ENCODE results near the gene DHX58.

DHX58 gene

DNA sequence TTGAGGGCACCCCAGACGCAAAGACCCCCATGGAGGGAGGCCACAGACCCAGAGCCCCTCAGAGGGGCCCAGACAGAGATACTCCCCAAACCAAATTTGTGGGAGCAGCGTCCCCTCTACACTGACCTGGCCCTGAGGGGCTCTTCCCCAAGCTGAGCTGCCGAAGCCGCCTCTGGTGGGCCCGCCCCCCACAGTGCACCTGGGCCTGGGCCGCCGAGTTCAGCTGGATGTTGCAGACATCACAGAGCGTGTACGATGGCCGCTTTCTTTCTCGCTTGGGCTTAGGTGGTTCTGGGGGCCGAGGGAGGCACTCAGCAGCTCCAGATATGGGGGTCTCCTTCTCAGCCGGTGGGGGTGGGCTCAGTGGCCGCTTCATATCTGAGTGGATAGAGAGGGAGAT is 49.8 kb downstream of the DHX58 start:
- H4K20me1 ChIP-seq (ENCODE audit: insufficient read depth, low read length), result peaks cover 55% of the 10 kb centered on the region
- H2AFZ ChIP-seq (ENCODE audit: low read depth, low read length), result no peak overlapping the region
- H3K27ac ChIP-seq (ENCODE audit: low read length), result no peak overlapping the region
- no peak overlapping the region for H3K4me2 ChIP-seq (ENCODE audit: low read length)
- no peaks in the 10 kb centered on the region for H3K27me3 ChIP-seq (ENCODE audit: low read depth, low read length)
- no peak for TF ChIP-seq EZH2phosphoT487 (IDR thresholded peaks at IDR 0.05; ENCODE audit: low read depth)
- TF ChIP-seq, protein P1, sequence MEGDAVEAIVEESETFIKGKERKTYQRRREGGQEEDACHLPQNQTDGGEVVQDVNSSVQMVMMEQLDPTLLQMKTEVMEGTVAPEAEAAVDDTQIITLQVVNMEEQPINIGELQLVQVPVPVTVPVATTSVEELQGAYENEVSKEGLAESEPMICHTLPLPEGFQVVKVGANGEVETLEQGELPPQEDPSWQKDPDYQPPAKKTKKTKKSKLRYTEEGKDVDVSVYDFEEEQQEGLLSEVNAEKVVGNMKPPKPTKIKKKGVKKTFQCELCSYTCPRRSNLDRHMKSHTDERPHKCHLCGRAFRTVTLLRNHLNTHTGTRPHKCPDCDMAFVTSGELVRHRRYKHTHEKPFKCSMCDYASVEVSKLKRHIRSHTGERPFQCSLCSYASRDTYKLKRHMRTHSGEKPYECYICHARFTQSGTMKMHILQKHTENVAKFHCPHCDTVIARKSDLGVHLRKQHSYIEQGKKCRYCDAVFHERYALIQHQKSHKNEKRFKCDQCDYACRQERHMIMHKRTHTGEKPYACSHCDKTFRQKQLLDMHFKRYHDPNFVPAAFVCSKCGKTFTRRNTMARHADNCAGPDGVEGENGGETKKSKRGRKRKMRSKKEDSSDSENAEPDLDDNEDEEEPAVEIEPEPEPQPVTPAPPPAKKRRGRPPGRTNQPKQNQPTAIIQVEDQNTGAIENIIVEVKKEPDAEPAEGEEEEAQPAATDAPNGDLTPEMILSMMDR (IDR thresholded peaks at IDR 0.05; ENCODE audit: low read depth, low read length), result no peak
- H3K4me3 ChIP-seq (ENCODE audit: low read length), result no peak overlapping the region
- no peak overlapping the region for H3K9ac ChIP-seq (ENCODE audit: low read length)
- no peaks in the 10 kb centered on the region for H3K9me3 ChIP-seq (ENCODE audit: insufficient read depth, low read length)
- peaks cover 60% of the 10 kb centered on the region for H3K79me2 ChIP-seq (ENCODE audit: low read length)
- H3K36me3 ChIP-seq (replicated peaks; ENCODE audit: low read depth, low read length), result peaks cover 65% of the 10 kb centered on the region
- H3K4me1 ChIP-seq (ENCODE audit: low read length), result peaks cover 28% of the 10 kb centered on the region

- Histone ChIP-seq H3K4me1 (ENCODE audit: low read length) (peaks cover 34% of the 10 kb centered on the region), H3K9me3 (ENCODE audit: insufficient read depth, low read length) (peaks cover 6% of the 10 kb centered on the region; the same call in 1 of the 2 replicates), H3K36me3 (replicated peaks; ENCODE audit: low read depth, low read length) (peaks cover 71% of the 10 kb centered on the region), H3K9ac (ENCODE audit: low read length) (no peak overlapping the region), H4K20me1 (ENCODE audit: insufficient read depth, low read length) (peaks cover 47% of the 10 kb centered on the region), H3K79me2 (ENCODE audit: low read length) (peaks cover 51% of the 10 kb centered on the region), H2AFZ (ENCODE audit: low read depth, low read length) (no peak overlapping the region), H3K27ac (ENCODE audit: low read length) (no peak overlapping the region), H3K4me2 (ENCODE audit: low read length) (no peak overlapping the region), H3K27me3 (ENCODE audit: low read depth, low read length) (no peaks in the 10 kb centered on the region), H3K4me3 (ENCODE audit: low read length) (no peak overlapping the region)
- TF ChIP-seq, protein P1 (IDR thresholded peaks at IDR 0.05; ENCODE audit: low read depth, low read length), result no peak
Observed at GRCh38 chr17:42061646-42062487, 50.6 kb downstream of the DHX58 start.

DNA sequence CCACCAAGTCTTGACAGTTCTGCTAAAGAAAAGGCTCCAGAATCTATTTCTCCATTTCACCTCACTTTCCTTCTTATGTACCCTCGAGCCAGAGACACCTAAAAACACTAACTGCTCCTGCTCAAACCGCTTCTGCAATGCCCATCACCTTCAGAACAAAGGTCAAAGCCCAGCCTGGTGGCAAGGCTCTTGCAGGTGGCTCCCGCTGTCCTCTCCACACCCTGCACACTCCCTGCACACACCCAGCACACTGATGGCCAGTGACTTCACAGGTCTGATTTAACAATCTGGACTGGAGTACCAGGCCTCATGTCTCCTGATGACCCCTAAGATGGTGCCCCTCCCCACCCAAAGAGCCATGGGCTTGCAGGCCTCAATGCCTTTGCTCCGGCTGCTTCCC is 52.3 kb downstream of the DHX58 start:
- TF ChIP-seq, protein P1 (IDR thresholded peaks at IDR 0.05; ENCODE audit: low read depth, low read length), result no peak
- TF ChIP-seq EZH2phosphoT487 (IDR thresholded peaks at IDR 0.05; ENCODE audit: low read depth), result no peak
- no peaks in the 10 kb centered on the region for H3K27me3 ChIP-seq (ENCODE audit: low read depth, low read length)
- H3K27ac ChIP-seq (ENCODE audit: low read length), result no peak overlapping the region
- peaks cover 35% of the 10 kb centered on the region for H3K79me2 ChIP-seq (ENCODE audit: low read length)
- H3K9ac ChIP-seq (ENCODE audit: low read length), result no peak overlapping the region
- no peak overlapping the region for H2AFZ ChIP-seq (ENCODE audit: low read depth, low read length)
- H3K36me3 ChIP-seq (replicated peaks; ENCODE audit: low read depth, low read length), result peaks cover 76% of the 10 kb centered on the region
- peaks cover 6% of the 10 kb centered on the region; the same call in 1 of the 2 replicates for H3K9me3 ChIP-seq (ENCODE audit: insufficient read depth, low read length)
- peaks cover 34% of the 10 kb centered on the region for H3K4me1 ChIP-seq (ENCODE audit: low read length)
- no peak overlapping the region for H3K4me2 ChIP-seq (ENCODE audit: low read length)
- H4K20me1 ChIP-seq (ENCODE audit: insufficient read depth, low read length), result peaks cover 45% of the 10 kb centered on the region
- H3K4me3 ChIP-seq (ENCODE audit: low read length), result no peak overlapping the region

- H3K27ac ChIP-seq (ENCODE audit: low read length), result no peak overlapping the region
- H4K20me1 ChIP-seq (ENCODE audit: insufficient read depth, low read length), result peaks cover 45% of the 10 kb centered on the region
- TF ChIP-seq EZH2phosphoT487 (IDR thresholded peaks at IDR 0.05; ENCODE audit: low read depth), result no peak
- no peak overlapping the region for H3K4me3 ChIP-seq (ENCODE audit: low read length)
- no peak overlapping the region for H3K9ac ChIP-seq (ENCODE audit: low read length)
- no peaks in the 10 kb centered on the region for H3K27me3 ChIP-seq (ENCODE audit: low read depth, low read length)
- peaks cover 6% of the 10 kb centered on the region; the same call in 1 of the 2 replicates for H3K9me3 ChIP-seq (ENCODE audit: insufficient read depth, low read length)
- peaks cover 75% of the 10 kb centered on the region for H3K36me3 ChIP-seq (replicated peaks; ENCODE audit: low read depth, low read length)
- H3K4me2 ChIP-seq (ENCODE audit: low read length), result no peak overlapping the region
- H2AFZ ChIP-seq (ENCODE audit: low read depth, low read length), result no peak overlapping the region
- H3K4me1 ChIP-seq (ENCODE audit: low read length), result peaks cover 30% of the 10 kb centered on the region
- peaks cover 31% of the 10 kb centered on the region for H3K79me2 ChIP-seq (ENCODE audit: low read length)
Observed at GRCh38 chr17:42059815-42060214, 52.7 kb downstream of the DHX58 start.
